ENCODE data around the gene KCNJ9.

Gene KCNJ9

DNA sequence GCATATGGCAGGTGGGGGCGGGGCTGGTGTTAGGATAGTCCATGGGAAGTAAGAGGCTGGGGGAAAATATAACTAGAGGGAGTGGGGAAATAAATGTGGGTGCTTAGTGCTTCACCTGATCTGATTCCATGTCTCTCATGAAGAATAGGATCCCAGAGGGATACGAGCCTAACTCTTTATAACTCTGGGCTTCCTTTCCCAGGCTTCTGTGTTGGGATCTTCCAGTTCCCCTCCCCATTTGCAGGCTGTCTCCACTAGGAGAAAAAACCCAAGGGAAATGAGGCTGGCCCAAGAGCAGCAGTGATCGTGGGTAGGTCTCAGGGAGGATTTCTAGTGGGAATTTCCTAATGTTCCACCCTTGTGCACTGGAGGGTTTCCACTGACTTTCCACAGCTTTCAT lies 1.6 kb downstream of the KCNJ9 start:
- no peak for TF ChIP-seq CTCF (conservative IDR thresholded peaks at IDR 0.05; ENCODE audit: low read depth, low read length)
- no peak overlapping the region for H3K4me3 ChIP-seq (ENCODE audit: low read depth, low read length)
- no peak for DNase-seq (ENCODE audit: low read depth)

DNA sequence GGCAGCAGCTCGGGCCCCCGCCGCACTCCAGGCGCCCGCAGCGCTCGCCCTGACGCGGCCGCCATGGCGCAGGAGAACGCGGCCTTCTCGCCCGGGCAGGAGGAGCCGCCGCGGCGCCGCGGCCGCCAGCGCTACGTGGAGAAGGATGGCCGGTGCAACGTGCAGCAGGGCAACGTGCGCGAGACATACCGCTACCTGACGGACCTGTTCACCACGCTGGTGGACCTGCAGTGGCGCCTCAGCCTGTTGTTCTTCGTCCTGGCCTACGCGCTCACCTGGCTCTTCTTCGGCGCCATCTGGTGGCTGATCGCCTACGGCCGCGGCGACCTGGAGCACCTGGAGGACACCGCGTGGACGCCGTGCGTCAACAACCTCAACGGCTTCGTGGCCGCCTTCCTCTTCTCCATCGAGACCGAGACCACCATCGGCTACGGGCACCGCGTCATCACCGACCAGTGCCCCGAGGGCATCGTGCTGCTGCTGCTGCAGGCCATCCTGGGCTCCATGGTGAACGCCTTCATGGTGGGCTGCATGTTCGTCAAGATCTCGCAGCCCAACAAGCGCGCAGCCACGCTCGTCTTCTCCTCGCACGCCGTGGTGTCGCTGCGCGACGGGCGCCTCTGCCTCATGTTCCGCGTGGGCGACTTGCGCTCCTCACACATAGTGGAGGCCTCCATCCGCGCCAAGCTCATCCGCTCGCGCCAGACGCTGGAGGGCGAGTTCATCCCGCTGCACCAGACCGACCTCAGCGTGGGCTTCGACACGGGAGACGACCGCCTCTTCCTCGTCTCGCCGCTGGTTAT lies 2.8 kb downstream of the KCNJ9 start:
- TF ChIP-seq CTCF (conservative IDR thresholded peaks at IDR 0.05; ENCODE audit: low read depth, low read length): peak; percentile 77
- peak overlapping the region; percentile 50 for H3K4me3 ChIP-seq (ENCODE audit: low read depth, low read length)
- DNase-seq (ENCODE audit: low read depth): peak; percentile 45

- no peak for TF ChIP-seq CTCF (conservative IDR thresholded peaks at IDR 0.05; ENCODE audit: low read depth, low read length)
- no peak for DNase-seq (ENCODE audit: low read depth)
- no peak overlapping the region for H3K4me3 ChIP-seq (ENCODE audit: low read depth, low read length)
Observed at GRCh38 chr1:160084771-160085321, 3.5 kb downstream of the KCNJ9 start.

- peak; percentile 85 for DNase-seq (ENCODE audit: low read depth)
- no peak overlapping the region for H3K4me3 ChIP-seq (ENCODE audit: low read depth, low read length)
- TF ChIP-seq CTCF (conservative IDR thresholded peaks at IDR 0.05; ENCODE audit: low read depth, low read length): peak; percentile 92
Observed at GRCh38 chr1:160085686-160086455, 4.5 kb downstream of the KCNJ9 start.

DNA sequence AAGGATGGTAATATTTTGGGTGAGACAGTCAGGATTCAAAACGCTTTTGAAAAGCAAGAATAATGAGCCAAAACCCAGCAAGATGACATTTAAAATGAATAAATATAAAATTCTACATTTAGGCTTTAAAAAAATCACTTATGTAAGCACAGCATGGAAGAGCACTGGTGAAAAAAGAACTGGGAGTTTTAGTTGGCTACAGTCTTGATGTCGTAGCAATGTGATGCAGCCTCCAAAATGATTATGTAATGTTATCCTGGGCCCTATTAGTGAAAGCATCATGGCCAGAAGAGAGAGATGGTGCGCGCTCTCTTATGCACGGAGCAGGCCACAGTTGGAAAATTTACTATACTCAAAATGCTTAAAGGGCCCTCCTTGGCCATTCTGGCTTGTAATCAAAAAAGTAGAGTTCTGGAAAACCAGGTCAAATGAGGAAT lies 5.1 kb downstream of the KCNJ9 start:
- TF ChIP-seq CTCF (conservative IDR thresholded peaks at IDR 0.05; ENCODE audit: low read depth, low read length): no peak
- H3K4me3 ChIP-seq (ENCODE audit: low read depth, low read length): no peak overlapping the region
- DNase-seq (ENCODE audit: low read depth): no peak

DNA sequence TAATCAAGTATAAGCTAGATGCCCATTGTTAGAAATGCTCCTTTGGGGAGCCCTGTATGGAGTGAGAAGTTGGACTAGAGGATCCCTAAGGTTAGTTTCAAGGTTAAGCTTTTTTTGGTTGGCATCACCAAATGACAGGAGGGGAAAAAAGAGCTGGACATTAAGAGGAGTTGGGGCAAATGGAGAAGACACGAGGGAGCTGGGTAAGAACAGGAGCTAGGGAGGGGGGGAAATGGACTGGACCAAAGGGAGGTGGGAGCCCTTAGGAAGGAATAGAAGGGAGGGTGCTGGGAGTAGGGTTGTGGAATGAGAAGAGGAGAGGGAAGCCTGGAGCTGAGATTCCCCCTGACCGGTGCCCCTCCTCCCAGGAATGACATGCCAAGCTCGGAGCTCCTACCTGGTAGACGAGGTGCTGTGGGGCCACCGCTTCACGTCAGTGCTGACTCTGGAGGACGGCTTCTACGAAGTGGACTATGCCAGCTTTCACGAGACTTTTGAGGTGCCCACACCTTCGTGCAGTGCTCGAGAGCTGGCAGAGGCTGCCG lies 5.9 kb downstream of the KCNJ9 start:
- no peak for TF ChIP-seq CTCF (conservative IDR thresholded peaks at IDR 0.05; ENCODE audit: low read depth, low read length)
- H3K4me3 ChIP-seq (ENCODE audit: low read depth, low read length): no peak overlapping the region
- no peak for DNase-seq (ENCODE audit: low read depth)
